Islet precursor cell (in vitro differentiated cells): ENCODE measurements around the gene SYT1.
"Not testable (repeated sequence)": the region's sequence is repeated elsewhere in the genome, so short reads cannot be mapped to it uniquely, and the experiment has no call there.

Experiments used
- DNase-seq: peaks from one replicate; pipeline ENCODE4 v3.0.0-alpha.2; 2018

SYT1 gene

DNA sequence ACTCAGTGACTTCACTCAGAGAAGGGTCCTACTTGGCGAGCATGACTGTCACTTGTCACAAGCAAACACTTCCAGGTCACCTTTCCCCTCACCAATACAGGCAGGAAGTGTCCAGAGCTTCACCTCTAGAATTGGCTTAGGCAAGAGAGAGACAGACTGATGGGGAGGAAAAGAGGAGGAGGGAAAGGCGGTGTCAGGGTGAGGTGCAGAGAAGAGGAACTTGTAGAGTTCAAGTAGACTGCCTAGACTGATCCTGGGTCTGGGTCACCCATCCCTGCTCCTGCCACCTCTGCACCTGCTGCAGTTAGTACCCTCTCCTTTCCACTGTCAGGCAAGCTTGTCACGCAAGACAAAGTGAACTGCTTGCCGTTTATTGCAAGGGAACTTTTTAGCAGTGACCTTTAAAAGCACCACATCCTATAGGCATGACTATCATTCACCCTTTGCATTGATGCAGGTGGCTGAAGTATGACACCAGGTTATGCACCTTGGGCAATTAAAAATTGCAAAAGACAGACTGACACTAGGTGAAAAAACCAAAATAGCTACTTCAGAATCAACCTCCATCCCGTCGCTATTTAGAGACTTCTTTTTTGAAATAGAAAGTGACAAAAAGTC lies 292.4 kb downstream of the SYT1 start:
- DNase-seq: no peak

- no peak for DNase-seq
Measured at GRCh38 chr12:79161249-79161934, 296.8 kb downstream of the SYT1 start.

- no peak for DNase-seq
Measured at GRCh38 chr12:79162147-79162772, 297.7 kb downstream of the SYT1 start.

DNA sequence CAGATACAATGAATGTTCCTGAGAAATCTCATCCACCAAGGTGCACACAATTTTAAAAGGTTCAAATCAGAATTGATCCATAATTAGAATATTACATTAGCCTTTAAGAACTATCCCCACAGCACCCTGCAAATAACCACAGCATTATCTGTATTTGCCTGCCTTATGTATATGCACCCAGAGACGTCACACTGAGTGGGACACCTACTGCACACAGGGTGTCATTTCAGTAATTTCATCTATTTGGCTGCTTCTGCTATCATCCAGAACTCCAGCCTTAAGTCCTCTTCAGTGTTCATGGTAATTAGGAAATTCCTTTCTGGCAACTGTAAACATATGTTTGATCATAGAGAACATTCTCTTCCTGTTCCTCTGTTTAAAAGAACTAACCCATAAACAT lies 298.4 kb downstream of the SYT1 start:
- DNase-seq: no peak

- no peak for DNase-seq
Measured at GRCh38 chr12:79164890-79165289, 300.3 kb downstream of the SYT1 start.

- no peak for DNase-seq
Measured at GRCh38 chr12:79168687-79169086, 304.1 kb downstream of the SYT1 start.

- DNase-seq: no peak
Measured at GRCh38 chr12:79174626-79175025, 310.1 kb downstream of the SYT1 start.

DNA sequence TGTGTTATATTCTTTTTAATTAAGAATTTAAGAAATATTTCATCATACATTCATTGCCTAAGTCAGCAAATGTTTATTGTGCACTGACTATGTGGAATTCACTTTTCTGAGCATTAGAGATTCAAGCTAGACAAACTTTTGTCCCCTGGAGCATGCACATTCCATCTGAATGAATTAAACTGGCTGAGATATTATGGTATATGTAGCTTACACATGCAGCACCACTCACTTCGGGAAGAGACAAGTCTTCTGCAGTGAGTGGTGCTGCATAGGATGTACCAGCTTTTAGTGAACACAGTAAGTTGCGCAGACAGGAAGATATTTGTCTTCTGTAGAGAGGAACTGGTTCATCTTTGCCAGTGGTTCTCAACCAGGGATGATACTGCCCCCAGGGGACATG lies 318.4 kb downstream of the SYT1 start:
- DNase-seq: no peak

GRCh38 chr12:79183926-79184325 lies 319.4 kb downstream of the SYT1 start:
- no peak for DNase-seq

DNA sequence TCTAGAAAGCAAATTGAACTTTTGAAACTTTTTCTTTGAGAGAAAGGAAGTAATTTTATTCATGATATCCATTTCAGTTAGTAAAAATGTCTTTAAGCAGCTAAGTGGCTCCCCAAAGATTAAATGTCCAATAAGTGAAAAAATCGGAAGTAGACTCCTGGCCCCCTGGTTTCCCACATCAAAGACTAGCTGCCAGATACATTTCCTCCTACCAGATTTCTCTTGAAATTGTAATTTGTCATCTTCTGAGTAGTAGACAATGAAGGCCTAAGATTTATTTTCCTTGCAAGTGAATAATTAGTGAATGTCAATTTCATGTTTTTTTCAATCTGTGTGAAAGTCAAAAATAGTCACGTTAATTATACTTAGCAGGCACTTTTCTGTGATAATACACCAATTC lies 321.9 kb downstream of the SYT1 start:
- DNase-seq: no peak

DNA sequence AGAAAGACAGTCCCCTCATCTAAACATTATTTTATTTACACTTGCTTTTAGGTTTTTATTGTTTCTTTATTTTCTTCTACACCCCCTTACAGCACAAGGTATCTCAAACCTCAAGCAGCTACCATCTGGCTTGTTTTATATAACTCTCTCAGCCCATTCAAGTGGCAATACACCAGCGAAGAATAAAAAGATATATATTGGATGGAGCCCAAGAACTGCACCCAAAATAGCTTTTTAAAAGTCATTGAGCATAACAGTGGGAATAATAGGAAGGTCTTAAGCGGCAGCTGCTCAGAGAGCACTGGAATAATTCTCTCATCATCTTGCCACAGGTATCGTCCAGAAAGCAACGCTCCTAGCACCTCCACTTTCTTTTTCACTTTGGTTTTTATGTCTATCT lies 322.5 kb downstream of the SYT1 start:
- no peak for DNase-seq

DNA sequence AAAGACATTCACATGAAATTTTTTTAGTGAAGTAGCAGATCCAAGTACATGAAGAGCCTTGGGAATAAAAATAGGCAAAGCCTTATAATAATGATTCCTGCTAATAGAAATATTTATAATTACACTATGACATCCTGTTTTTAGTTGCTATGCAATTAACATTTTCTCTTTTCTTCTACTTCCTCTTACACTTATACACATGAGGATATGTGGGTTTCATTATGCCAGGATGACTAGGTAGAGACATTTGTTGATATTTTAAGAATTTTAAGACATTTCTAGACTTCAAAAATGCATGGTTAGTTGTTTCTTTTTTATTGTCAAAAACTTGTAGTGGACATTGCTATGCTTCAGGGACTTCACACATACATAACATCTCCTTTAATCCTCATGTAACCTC lies 326.8 kb downstream of the SYT1 start:
- DNase-seq: no peak

GRCh38 chr12:79194595-79194994 lies 330.0 kb downstream of the SYT1 start:
- no peak for DNase-seq

GRCh38 chr12:79199166-79199565 lies 334.6 kb downstream of the SYT1 start:
- no peak for DNase-seq

- DNase-seq: no peak
Measured at GRCh38 chr12:79200176-79200575, 335.6 kb downstream of the SYT1 start.

- DNase-seq: no peak
Measured at GRCh38 chr12:79203058-79203647, 338.6 kb downstream of the SYT1 start.

DNA sequence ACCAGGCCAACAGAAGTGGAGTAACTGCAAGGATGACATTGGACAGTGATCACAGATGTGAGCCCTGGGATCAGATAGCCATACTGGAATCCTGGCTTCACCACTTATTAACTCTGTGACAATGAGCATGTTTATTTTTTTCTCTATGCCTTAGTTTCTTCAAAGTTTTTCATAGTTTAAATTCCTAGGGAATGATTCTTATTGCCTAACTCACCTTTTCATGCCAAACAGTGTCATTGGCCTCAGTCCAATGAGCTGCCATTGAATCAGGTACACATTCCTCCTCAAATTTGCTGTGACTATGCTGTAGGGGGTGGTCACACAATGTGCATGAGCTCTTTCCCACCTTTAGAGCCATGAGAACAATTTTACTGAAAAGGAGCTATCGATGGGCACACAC lies 342.3 kb downstream of the SYT1 start:
- no peak for DNase-seq

- DNase-seq: not testable (repeated sequence)
Measured at GRCh38 chr12:79210403-79210802, 345.8 kb downstream of the SYT1 start.

- no peak for DNase-seq
Measured at GRCh38 chr12:79217306-79217705, 352.7 kb downstream of the SYT1 start.

GRCh38 chr12:79223210-79223609 lies 358.6 kb downstream of the SYT1 start:
- no peak for DNase-seq

- DNase-seq: no peak
Measured at GRCh38 chr12:79223761-79224160, 359.2 kb downstream of the SYT1 start.

DNA sequence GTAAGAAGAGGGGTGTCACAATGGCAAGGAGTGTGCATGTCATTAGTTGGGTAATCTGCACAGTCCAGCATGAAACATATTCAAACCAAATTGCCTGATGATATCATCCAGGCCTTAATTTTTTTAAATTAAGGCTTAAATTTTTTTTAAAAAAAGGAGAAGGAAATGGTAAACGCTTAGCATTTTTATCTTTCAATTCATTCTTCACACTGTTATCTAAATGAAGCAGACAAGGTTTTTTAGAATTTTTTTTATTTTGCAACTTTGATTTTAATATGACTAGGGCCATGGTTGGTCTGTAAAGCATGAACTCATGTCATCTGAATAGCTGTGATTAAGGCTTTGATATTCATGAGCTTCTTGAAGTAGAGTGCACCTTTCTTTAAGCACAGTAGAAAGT lies 362.5 kb downstream of the SYT1 start:
- no peak for DNase-seq

DNA sequence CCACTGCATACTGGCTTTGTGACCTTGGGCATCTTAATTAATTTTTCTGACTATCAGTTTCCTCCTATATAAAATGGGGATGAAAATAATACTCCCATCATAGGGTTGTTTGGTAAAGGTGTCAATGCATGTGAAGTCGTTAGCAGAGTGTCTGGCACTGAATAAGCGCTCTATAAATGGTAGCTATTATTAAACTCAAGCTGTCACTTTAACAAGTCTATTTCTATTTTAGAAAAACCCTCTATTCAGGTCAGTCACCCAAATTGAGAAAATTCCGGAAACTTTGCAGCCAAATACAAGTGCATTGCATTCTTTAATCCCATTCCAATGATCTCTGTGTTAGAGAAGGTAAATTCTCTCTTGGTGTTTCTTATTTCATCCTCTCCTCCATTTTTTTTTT lies 363.1 kb downstream of the SYT1 start:
- DNase-seq: no peak

DNA sequence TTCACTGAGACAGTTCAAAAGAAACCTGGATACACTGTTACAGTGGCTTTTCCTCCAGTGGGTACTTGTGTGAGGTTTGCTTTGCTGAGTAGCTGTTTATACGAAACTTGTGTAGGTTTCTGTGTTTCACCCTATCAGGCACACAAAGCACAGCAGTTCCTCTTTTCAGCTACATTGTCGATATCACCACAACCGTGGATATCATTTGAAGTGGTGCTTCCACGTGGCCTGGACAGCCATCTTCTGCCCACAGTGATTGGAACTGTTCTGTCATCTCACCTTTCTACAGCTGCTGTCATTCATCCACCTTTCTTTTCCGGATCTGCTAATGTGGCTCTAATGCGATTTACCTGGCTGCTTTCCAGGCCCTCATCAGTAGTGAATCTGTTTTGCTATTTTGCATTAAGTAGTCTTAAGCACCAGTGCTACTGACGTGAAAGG lies 368.8 kb downstream of the SYT1 start:
- no peak for DNase-seq
